Measurements from ENCODE around the gene MAP4. TPM values are rescaled to one million over a fixed set of nuclear protein-coding genes. Genes with fewer than 3 reads are reported as not detected.

MAP4 gene
- total RNA-seq, 3 donors from 2014 or later (not counting 1 experiment from before 2014, with no cell fraction given) = 74.5 to 97.1 (median 88.9) TPM

GRCh38 chr3:47909607-47910006 lies 106.6 kb downstream of the MAP4 start:
- WGBS (ENCODE audit: insufficient coverage) = 100% methylated on average over 2 of the region's 2 CpGs
- H3K4me1 ChIP-seq (ENCODE audit: control insufficient read depth, insufficient read depth, low read length) = no peaks in the 10 kb centered on the region
- peaks cover 27% of the 10 kb centered on the region for H3K36me3 ChIP-seq (ENCODE audit: control insufficient read depth, insufficient read depth, low read length)
- DNase-seq (no peak), ATAC-seq (no peak)
- no peak overlapping the region for H3K4me3 Mint-ChIP-seq
- no peaks in the 10 kb centered on the region for H3K27me3 ChIP-seq (ENCODE audit: control insufficient read depth, insufficient read depth, low read length)
- peaks cover 30% of the 10 kb centered on the region for H3K36me3 Mint-ChIP-seq
- no peak overlapping the region for H3K27ac Mint-ChIP-seq
- H3K4me1 Mint-ChIP-seq = no peaks in the 10 kb centered on the region
- no peaks in the 10 kb centered on the region for H3K9me3 ChIP-seq (ENCODE audit: control insufficient read depth, insufficient read depth, low read length)
- H3K27me3 Mint-ChIP-seq (ENCODE audit: low read depth in 2 of 2) = no peaks in the 10 kb centered on the region
- TF ChIP-seq, protein P1, sequence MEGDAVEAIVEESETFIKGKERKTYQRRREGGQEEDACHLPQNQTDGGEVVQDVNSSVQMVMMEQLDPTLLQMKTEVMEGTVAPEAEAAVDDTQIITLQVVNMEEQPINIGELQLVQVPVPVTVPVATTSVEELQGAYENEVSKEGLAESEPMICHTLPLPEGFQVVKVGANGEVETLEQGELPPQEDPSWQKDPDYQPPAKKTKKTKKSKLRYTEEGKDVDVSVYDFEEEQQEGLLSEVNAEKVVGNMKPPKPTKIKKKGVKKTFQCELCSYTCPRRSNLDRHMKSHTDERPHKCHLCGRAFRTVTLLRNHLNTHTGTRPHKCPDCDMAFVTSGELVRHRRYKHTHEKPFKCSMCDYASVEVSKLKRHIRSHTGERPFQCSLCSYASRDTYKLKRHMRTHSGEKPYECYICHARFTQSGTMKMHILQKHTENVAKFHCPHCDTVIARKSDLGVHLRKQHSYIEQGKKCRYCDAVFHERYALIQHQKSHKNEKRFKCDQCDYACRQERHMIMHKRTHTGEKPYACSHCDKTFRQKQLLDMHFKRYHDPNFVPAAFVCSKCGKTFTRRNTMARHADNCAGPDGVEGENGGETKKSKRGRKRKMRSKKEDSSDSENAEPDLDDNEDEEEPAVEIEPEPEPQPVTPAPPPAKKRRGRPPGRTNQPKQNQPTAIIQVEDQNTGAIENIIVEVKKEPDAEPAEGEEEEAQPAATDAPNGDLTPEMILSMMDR (IDR thresholded peaks at IDR 0.05) = no peak
- no peaks in the 10 kb centered on the region for H3K9me3 Mint-ChIP-seq
- intact Hi-C loops (cut with micrococcal nuclease) = no loop called here
- H3K4me3 ChIP-seq (ENCODE audit: low read length) = no peak overlapping the region
- H3K27ac ChIP-seq (ENCODE audit: low read length) = no peak overlapping the region

DNA sequence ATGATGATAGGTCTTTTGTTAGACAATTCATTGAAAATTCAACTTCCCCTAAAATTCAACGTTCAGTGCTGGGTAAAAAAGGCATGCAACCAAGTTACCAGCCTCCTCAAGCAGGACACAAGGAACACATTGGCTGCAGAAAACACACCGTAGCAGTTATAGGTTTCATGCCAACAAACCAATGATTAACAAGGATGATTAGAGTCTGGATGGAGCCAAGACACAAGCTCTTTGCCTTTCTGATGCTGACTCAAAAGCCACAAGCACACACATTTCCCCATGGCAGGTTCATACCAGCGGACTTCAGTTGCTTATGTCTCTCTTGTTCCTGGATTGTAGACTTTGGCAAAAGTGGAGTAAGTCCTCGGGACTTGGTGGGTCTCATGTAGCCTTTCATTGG lies 107.5 kb downstream of the MAP4 start:
- Mint-ChIP-seq H3K9me3 (no peaks in the 10 kb centered on the region), H3K4me1 (no peaks in the 10 kb centered on the region), H3K27me3 (ENCODE audit: low read depth in 2 of 2) (no peaks in the 10 kb centered on the region), H3K36me3 (peaks cover 27% of the 10 kb centered on the region), H3K27ac (no peak overlapping the region), H3K4me3 (no peak overlapping the region)
- ATAC-seq = no peak
- Histone ChIP-seq H3K4me1 (ENCODE audit: control insufficient read depth, insufficient read depth, low read length) (no peaks in the 10 kb centered on the region), H3K4me3 (ENCODE audit: low read length) (no peak overlapping the region), H3K27me3 (ENCODE audit: control insufficient read depth, insufficient read depth, low read length) (no peaks in the 10 kb centered on the region), H3K27ac (ENCODE audit: low read length) (no peak overlapping the region), H3K9me3 (ENCODE audit: control insufficient read depth, insufficient read depth, low read length) (no peaks in the 10 kb centered on the region), H3K36me3 (ENCODE audit: control insufficient read depth, insufficient read depth, low read length) (peaks cover 23% of the 10 kb centered on the region)
- 96% methylated on average over 4 of the region's 4 CpGs for WGBS (ENCODE audit: insufficient coverage)
- intact Hi-C loops (cut with micrococcal nuclease) = no loop called here
- TF ChIP-seq, protein P1 (IDR thresholded peaks at IDR 0.05) = no peak
- DNase-seq = no peak

DNA sequence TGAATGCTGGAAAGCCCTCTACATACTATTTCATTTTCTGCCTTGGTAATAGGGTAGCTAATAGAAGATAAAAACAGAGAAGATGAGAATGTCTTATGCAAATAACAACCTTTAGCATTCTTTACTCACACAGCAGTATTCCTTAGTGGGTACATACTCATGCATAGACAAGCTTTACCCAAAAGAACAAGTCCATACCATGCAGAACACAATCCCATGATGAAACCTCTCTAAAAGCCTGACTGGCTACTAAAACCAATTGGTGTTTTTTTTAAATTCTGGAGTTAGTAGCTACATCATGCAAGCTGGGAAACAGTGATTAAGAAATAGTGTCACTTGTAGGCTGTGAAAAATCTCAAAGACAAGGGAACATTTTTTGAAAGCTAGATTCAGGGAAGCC lies 108.4 kb downstream of the MAP4 start:
- intact Hi-C loops (cut with micrococcal nuclease) = no loop called here
- H3K36me3 Mint-ChIP-seq = peaks cover 27% of the 10 kb centered on the region
- TF ChIP-seq, protein P1 (IDR thresholded peaks at IDR 0.05) = no peak
- no peak for DNase-seq
- no peak overlapping the region for H3K27ac Mint-ChIP-seq
- H3K4me1 Mint-ChIP-seq = no peaks in the 10 kb centered on the region
- no peaks in the 10 kb centered on the region for H3K9me3 Mint-ChIP-seq
- H3K4me3 Mint-ChIP-seq = no peak overlapping the region
- Histone ChIP-seq H3K4me1 (ENCODE audit: control insufficient read depth, insufficient read depth, low read length) (no peaks in the 10 kb centered on the region), H3K27ac (ENCODE audit: low read length) (no peak overlapping the region), H3K27me3 (ENCODE audit: control insufficient read depth, insufficient read depth, low read length) (no peaks in the 10 kb centered on the region), H3K36me3 (ENCODE audit: control insufficient read depth, insufficient read depth, low read length) (peaks cover 17% of the 10 kb centered on the region), H3K4me3 (ENCODE audit: low read length) (no peak overlapping the region), H3K9me3 (ENCODE audit: control insufficient read depth, insufficient read depth, low read length) (no peaks in the 10 kb centered on the region)
- H3K27me3 Mint-ChIP-seq (ENCODE audit: low read depth in 2 of 2) = no peaks in the 10 kb centered on the region
- no peak for ATAC-seq

- DNase-seq (no peak), ATAC-seq (no peak)
- TF ChIP-seq, protein P1 (IDR thresholded peaks at IDR 0.05) = no peak
- Histone ChIP-seq H3K27ac (ENCODE audit: low read length) (no peak overlapping the region), H3K4me3 (ENCODE audit: low read length) (no peak overlapping the region), H3K36me3 (ENCODE audit: control insufficient read depth, insufficient read depth, low read length) (peaks cover 3% of the 10 kb centered on the region), H3K9me3 (ENCODE audit: control insufficient read depth, insufficient read depth, low read length) (no peaks in the 10 kb centered on the region), H3K4me1 (ENCODE audit: control insufficient read depth, insufficient read depth, low read length) (no peaks in the 10 kb centered on the region), H3K27me3 (ENCODE audit: control insufficient read depth, insufficient read depth, low read length) (no peaks in the 10 kb centered on the region)
- intact Hi-C loops (cut with micrococcal nuclease) = no loop called here
- Mint-ChIP-seq H3K9me3 (no peaks in the 10 kb centered on the region), H3K27me3 (ENCODE audit: low read depth in 2 of 2) (no peaks in the 10 kb centered on the region), H3K4me3 (no peak overlapping the region), H3K4me1 (no peaks in the 10 kb centered on the region), H3K27ac (no peak overlapping the region), H3K36me3 (no peaks in the 10 kb centered on the region)
These were observed 113.5 kb downstream of the MAP4 start for GRCh38 chr3:47902746-47903145.
